ENCODE data around the gene EGFR.

The EGFR gene

DNA sequence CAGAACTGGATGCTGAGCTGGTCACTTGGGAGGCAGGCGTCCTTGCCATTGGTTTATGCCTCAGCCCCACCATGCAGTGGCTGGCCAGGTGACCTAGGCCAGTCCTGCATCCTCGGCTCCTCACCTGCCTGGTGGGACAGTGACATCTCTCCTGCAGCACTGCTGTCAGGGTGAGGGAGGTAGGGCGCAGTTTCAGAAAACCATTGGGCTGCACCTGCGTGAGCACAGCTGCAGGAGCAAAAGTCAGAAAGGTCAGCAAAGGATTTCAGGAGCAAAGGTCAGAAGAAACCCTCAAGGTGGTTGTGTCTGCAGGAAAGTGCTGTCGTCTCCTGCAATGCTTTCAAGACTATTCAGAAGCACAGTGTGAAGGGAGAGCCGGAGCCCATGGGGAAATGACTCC, 48.1 kb downstream of the EGFR start:
- H3K9me3 ChIP-seq (ENCODE audit: control insufficient read depth, insufficient read depth, low read length): no peaks in the 10 kb centered on the region
- H3K4me2 ChIP-seq (ENCODE audit: low read length): no peak overlapping the region
- no peaks in the 10 kb centered on the region for H3F3A ChIP-seq (ENCODE audit: control insufficient read depth, insufficient read depth)
- H3K27me3 ChIP-seq (ENCODE audit: control insufficient read depth, low read length): peaks cover 13% of the 10 kb centered on the region; the same call in 1 of the 2 replicates
- no peaks in the 10 kb centered on the region for H3K79me2 ChIP-seq (ENCODE audit: control insufficient read depth, low read length)
- no peaks in the 10 kb centered on the region for H3K4me1 ChIP-seq (ENCODE audit: control insufficient read depth, low read length)
- H3K9me2 ChIP-seq (replicated peaks; ENCODE audit: control insufficient read depth, low read length): no peaks in the 10 kb centered on the region
- H3K36me3 ChIP-seq (ENCODE audit: control insufficient read depth, low read length): no peaks in the 10 kb centered on the region
- H3K4me3 ChIP-seq (ENCODE audit: low read length): no peak overlapping the region
- no peaks in the 10 kb centered on the region for H4K20me1 ChIP-seq (ENCODE audit: control insufficient read depth, insufficient read depth, low read depth, low read length)
- TF ChIP-seq EZH2phosphoT487 (IDR thresholded peaks at IDR 0.05; ENCODE audit: borderline replicate concordance, low read length): no peak
- TF ChIP-seq, protein P1, sequence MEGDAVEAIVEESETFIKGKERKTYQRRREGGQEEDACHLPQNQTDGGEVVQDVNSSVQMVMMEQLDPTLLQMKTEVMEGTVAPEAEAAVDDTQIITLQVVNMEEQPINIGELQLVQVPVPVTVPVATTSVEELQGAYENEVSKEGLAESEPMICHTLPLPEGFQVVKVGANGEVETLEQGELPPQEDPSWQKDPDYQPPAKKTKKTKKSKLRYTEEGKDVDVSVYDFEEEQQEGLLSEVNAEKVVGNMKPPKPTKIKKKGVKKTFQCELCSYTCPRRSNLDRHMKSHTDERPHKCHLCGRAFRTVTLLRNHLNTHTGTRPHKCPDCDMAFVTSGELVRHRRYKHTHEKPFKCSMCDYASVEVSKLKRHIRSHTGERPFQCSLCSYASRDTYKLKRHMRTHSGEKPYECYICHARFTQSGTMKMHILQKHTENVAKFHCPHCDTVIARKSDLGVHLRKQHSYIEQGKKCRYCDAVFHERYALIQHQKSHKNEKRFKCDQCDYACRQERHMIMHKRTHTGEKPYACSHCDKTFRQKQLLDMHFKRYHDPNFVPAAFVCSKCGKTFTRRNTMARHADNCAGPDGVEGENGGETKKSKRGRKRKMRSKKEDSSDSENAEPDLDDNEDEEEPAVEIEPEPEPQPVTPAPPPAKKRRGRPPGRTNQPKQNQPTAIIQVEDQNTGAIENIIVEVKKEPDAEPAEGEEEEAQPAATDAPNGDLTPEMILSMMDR (IDR thresholded peaks at IDR 0.05; ENCODE audit: low read depth, low read length, poor library complexity, severe bottlenecking): no peak
- H3K27ac ChIP-seq (ENCODE audit: low read depth, low read length): no peak overlapping the region

DNA sequence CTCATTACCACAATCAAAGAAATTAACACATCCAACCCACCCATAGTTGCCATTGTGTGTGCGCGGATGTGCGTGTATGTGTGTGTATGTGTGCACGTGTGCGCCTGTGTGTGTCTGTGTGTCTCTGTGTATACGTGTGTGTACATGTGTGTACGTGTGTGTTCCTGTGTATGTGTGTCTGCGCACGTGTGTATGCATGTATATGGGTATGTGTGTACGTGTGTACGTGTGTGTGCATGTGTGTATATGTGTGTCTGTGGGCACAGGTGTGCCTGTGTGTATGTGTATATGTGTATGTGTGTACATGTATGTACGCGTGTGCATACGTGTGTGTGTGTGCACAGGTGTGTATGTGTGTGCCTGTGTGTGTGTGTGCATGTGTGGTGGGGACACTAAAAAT, 48.9 kb downstream of the EGFR start:
- no peaks in the 10 kb centered on the region for H3K4me1 ChIP-seq (ENCODE audit: control insufficient read depth, low read length)
- H3K9me2 ChIP-seq (replicated peaks; ENCODE audit: control insufficient read depth, low read length): no peaks in the 10 kb centered on the region
- no peaks in the 10 kb centered on the region for H4K20me1 ChIP-seq (ENCODE audit: control insufficient read depth, insufficient read depth, low read depth, low read length)
- no peaks in the 10 kb centered on the region for H3K9me3 ChIP-seq (ENCODE audit: control insufficient read depth, insufficient read depth, low read length)
- no peak for TF ChIP-seq EZH2phosphoT487 (IDR thresholded peaks at IDR 0.05; ENCODE audit: borderline replicate concordance, low read length)
- TF ChIP-seq, protein P1 (IDR thresholded peaks at IDR 0.05; ENCODE audit: low read depth, low read length, poor library complexity, severe bottlenecking): no peak
- no peaks in the 10 kb centered on the region for H3F3A ChIP-seq (ENCODE audit: control insufficient read depth, insufficient read depth)
- H3K27ac ChIP-seq (ENCODE audit: low read depth, low read length): no peak overlapping the region
- H3K36me3 ChIP-seq (ENCODE audit: control insufficient read depth, low read length): no peaks in the 10 kb centered on the region
- no peak overlapping the region for H3K4me2 ChIP-seq (ENCODE audit: low read length)
- H3K79me2 ChIP-seq (ENCODE audit: control insufficient read depth, low read length): no peaks in the 10 kb centered on the region
- H3K27me3 ChIP-seq (ENCODE audit: control insufficient read depth, low read length): peaks cover 13% of the 10 kb centered on the region; the same call in 1 of the 2 replicates
- H3K4me3 ChIP-seq (ENCODE audit: low read length): no peak overlapping the region

DNA sequence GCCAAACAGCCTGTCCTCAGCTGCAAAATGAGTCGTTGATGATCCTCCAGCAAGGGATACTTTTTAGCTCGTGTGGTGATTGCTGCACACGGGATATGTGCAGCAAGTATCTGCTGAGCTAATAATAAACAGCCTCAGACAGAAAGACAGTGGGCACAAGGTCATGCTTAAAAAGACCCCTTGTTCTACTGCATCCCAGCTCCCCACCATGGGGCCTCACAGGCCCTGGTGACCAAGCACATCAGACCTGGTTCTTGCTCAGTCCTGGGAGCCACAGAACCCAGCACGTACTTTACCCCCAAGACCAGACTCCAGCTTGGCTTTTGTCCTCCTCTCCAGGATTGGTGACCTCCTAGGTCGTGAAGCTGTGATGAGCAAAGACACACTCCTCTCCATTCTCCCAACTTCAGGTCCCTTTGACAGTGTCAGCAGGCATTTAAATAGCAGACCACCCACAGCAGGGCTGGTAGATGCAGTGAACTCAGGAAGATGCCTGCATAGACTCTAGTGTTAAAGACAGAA, 50.5 kb downstream of the EGFR start:
- Histone ChIP-seq H3K9me2 (replicated peaks; ENCODE audit: control insufficient read depth, low read length) (no peaks in the 10 kb centered on the region), H3K27ac (ENCODE audit: low read depth, low read length) (no peak overlapping the region), H3F3A (ENCODE audit: control insufficient read depth, insufficient read depth) (no peaks in the 10 kb centered on the region), H3K4me2 (ENCODE audit: low read length) (no peak overlapping the region), H3K4me3 (ENCODE audit: low read length) (no peak overlapping the region), H3K79me2 (ENCODE audit: control insufficient read depth, low read length) (no peaks in the 10 kb centered on the region), H4K20me1 (ENCODE audit: control insufficient read depth, insufficient read depth, low read depth, low read length) (no peaks in the 10 kb centered on the region), H3K4me1 (ENCODE audit: control insufficient read depth, low read length) (peaks cover 12% of the 10 kb centered on the region), H3K27me3 (ENCODE audit: control insufficient read depth, low read length) (peaks cover 15% of the 10 kb centered on the region), H3K9me3 (ENCODE audit: control insufficient read depth, insufficient read depth, low read length) (no peaks in the 10 kb centered on the region), H3K36me3 (ENCODE audit: control insufficient read depth, low read length) (no peaks in the 10 kb centered on the region)
- TF ChIP-seq, protein P1 (IDR thresholded peaks at IDR 0.05; ENCODE audit: low read depth, low read length, poor library complexity, severe bottlenecking): no peak
